H1 (cell line): ENCODE measurements around the gene GALNT13. TPM values are rescaled to one million over a fixed set of nuclear protein-coding genes. Genes with fewer than 3 reads are reported as not detected.

Source experiments
- CTCF ChIA-PET: fragments of 300-600 bp; sonication (Branson Sonifier 250); formaldehyde crosslinking; loops from one replicate; lab custom pipeline; 2021; ENCODE audit not compliant: partially characterized antibody; lab: Charles Lee
- POLR2A ChIA-PET: fragments of 300-600 bp; sonication (Branson Sonifier 250); formaldehyde crosslinking; loops from one replicate; lab custom pipeline; 2021; ENCODE audit warnings: inconsistent platforms; ENCODE audit not compliant: partially characterized antibody; lab: Charles Lee
- DNase-seq, 2 experiments: peaks; one replicate each; pipeline versions ENCODE4 v3.0.0 to v3.0.0-alpha.2; 2010 to 2022; ENCODE audit warnings: low spot score in 2 of 2, low read depth in 1 of 2, mixed read lengths in 1 of 2
- FAIRE-seq: peaks from 2 replicates; lab custom pipeline; 2011; peaks lifted over from hg19 to GRCh38; lab: Jason Lieb, UNC
- H2AFZ ChIP-seq: 2 replicates; pipeline ENCODE4 v1.8.1; 2012; ENCODE audit warnings: low read length, inconsistent platforms
- H2AK5ac ChIP-seq: 2 replicates; pipeline ENCODE4 v1.6.1; 2013; ENCODE audit warnings: low read depth, low read length
- H2BK120ac ChIP-seq: replicated peaks from 2 replicates; pipeline ENCODE3; 2013; ENCODE audit warnings: low read depth, low read length, inconsistent platforms
- H2BK12ac ChIP-seq: 2 replicates; pipeline ENCODE4 v1.6.1; 2013; ENCODE audit warnings: low read depth, low read length
- H2BK15ac ChIP-seq: 2 replicates; pipeline ENCODE4 v1.6.1; 2013; ENCODE audit warnings: low read length
- H2BK20ac ChIP-seq: 2 replicates; pipeline ENCODE4 v1.6.1; 2013; ENCODE audit warnings: low read length
- H2BK5ac ChIP-seq: 2 replicates; pipeline ENCODE4 v1.6.1; 2013; ENCODE audit warnings: low read depth, low read length
- H3K14ac ChIP-seq: 2 replicates; pipeline ENCODE4 v1.6.1; 2013; ENCODE audit warnings: inconsistent platforms; ENCODE audit not compliant: insufficient read length
- H3K18ac ChIP-seq: 2 replicates; pipeline ENCODE4 v1.6.1; 2013; ENCODE audit warnings: low read length; ENCODE audit errors: extremely low read depth
- H3K23ac ChIP-seq: 2 replicates; pipeline ENCODE4 v1.6.1; 2013; ENCODE audit warnings: inconsistent platforms; ENCODE audit not compliant: insufficient read length
- H3K23me2 ChIP-seq: 2 replicates; pipeline ENCODE4 v1.6.1; 2013; ENCODE audit warnings: low read depth, low read length
- H3K27ac ChIP-seq: 2 replicates; pipeline ENCODE4 v1.6.1; 2011; ENCODE audit warnings: low read depth, low read length, inconsistent platforms
- H3K27me3 ChIP-seq, 4 experiments: replicated peaks in 1 of 4; 1 replicate in 1 of 4; 2 replicates in 3 of 4; pipeline versions ENCODE4 v1.6.1 to v1.8.1; 2011 to 2013; ENCODE audit warnings: low read length in 3 of 4, mild to moderate bottlenecking in 3 of 4, inconsistent platforms in 2 of 4, mixed read lengths in 2 of 4, moderate library complexity in 1 of 4; ENCODE audit not compliant: control insufficient read depth in 3 of 4, insufficient read depth in 3 of 4; ENCODE audit errors: extremely low read depth in 1 of 4
- H3K36me3 ChIP-seq, 4 experiments: 2 replicates each; pipeline versions ENCODE4 v1.6.1 to v1.8.1; 2011 to 2013; ENCODE audit warnings: mild to moderate bottlenecking in 4 of 4, low read length in 3 of 4, moderate library complexity in 2 of 4, control low read depth in 1 of 4, inconsistent platforms in 1 of 4; ENCODE audit not compliant: insufficient read depth in 4 of 4, control insufficient read depth in 2 of 4
- H3K4ac ChIP-seq: replicated peaks from 2 replicates; pipeline ENCODE3; 2013; ENCODE audit warnings: low read length, low read depth, mixed read lengths, inconsistent platforms; ENCODE audit not compliant: insufficient read length
- H3K4me1 ChIP-seq, 4 experiments: replicated peaks in 1 of 4; 1 replicate in 1 of 4; 2 replicates in 3 of 4; pipeline versions ENCODE4 v1.6.1 to v1.8.1; 2011 to 2013; ENCODE audit warnings: low read length in 3 of 4, inconsistent platforms in 2 of 4, mixed read lengths in 1 of 4; ENCODE audit not compliant: insufficient read depth in 4 of 4, control insufficient read depth in 3 of 4
- H3K4me2 ChIP-seq, 2 experiments: 2 replicates each; pipeline versions ENCODE4 v1.6.1 to v1.8.1; 2011 to 2013; ENCODE audit warnings: low read depth in 2 of 2, low read length in 2 of 2, control low read depth in 1 of 2, inconsistent platforms in 1 of 2, mild to moderate bottlenecking in 1 of 2; ENCODE audit not compliant: insufficient read depth in 1 of 2
- H3K4me3 ChIP-seq, 4 experiments: fragments of 200-600, 300-600 bp in 1 of 4; sonication (generic), shearing (Covaris generic), sonication (Bioruptor Twin) in 1 of 4; 2 replicates each; pipeline versions ENCODE4 v1.5.1 to v1.8.1; 2011 to 2016; ENCODE audit warnings: low read length in 4 of 4, low read depth in 3 of 4, control low read depth in 2 of 4, inconsistent platforms in 2 of 4, mild to moderate bottlenecking in 2 of 4, mixed read lengths in 1 of 4, moderate library complexity in 1 of 4; ENCODE audit not compliant: insufficient read depth in 2 of 4; ENCODE audit errors: extremely low read depth in 1 of 4
- H3K56ac ChIP-seq: replicated peaks from 2 replicates; pipeline ENCODE3; 2013; ENCODE audit warnings: low read depth, mild to moderate bottlenecking, mixed read lengths, low read length, inconsistent platforms; ENCODE audit not compliant: insufficient read length
- H3K79me1 ChIP-seq: 2 replicates; pipeline ENCODE4 v1.6.1; 2013; ENCODE audit warnings: low read depth, low read length, control low read depth
- H3K79me2 ChIP-seq, 2 experiments: 2 replicates each; pipeline versions ENCODE4 v1.6.1 to v1.8.1; 2012 to 2013; ENCODE audit warnings: low read length in 2 of 2, mild to moderate bottlenecking in 2 of 2, inconsistent platforms in 1 of 2; ENCODE audit not compliant: insufficient read depth in 2 of 2, control insufficient read depth in 1 of 2
- H3K9ac ChIP-seq, 4 experiments: replicated peaks in 1 of 4; 1 replicate in 1 of 4; 2 replicates in 3 of 4; pipeline versions ENCODE4 v1.6.1 to v1.8.1; 2011 to 2013; ENCODE audit warnings: low read depth in 3 of 4, low read length in 3 of 4, control low read depth in 2 of 4, mild to moderate bottlenecking in 2 of 4, moderate library complexity in 2 of 4, inconsistent platforms in 1 of 4; ENCODE audit errors: extremely low read depth in 1 of 4
- H3K9me3 ChIP-seq, 2 experiments: 2 replicates each; pipeline versions ENCODE4 v1.6.1 to v1.8.1; 2012 to 2013; ENCODE audit warnings: mild to moderate bottlenecking in 2 of 2, moderate library complexity in 2 of 2, control low read depth in 1 of 2, inconsistent platforms in 1 of 2, low read depth in 1 of 2, low read length in 1 of 2, mixed read lengths in 1 of 2; ENCODE audit not compliant: insufficient read depth in 2 of 2
- H4K20me1 ChIP-seq, 2 experiments: replicated peaks in 1 of 2; 2 replicates each; pipeline versions ENCODE3 to v1.8.1; 2011 to 2013; ENCODE audit warnings: inconsistent platforms in 2 of 2, low read length in 2 of 2, mild to moderate bottlenecking in 1 of 2; ENCODE audit not compliant: insufficient read depth in 2 of 2, control insufficient read depth in 1 of 2
- H4K5ac ChIP-seq: 2 replicates; pipeline ENCODE4 v1.6.1; 2013; ENCODE audit warnings: low read length, low read depth, mixed read lengths, inconsistent platforms; ENCODE audit not compliant: insufficient read length
- H4K8ac ChIP-seq: 2 replicates; pipeline ENCODE4 v1.8.0; 2013; ENCODE audit warnings: mild to moderate bottlenecking, moderate library complexity, low read length, inconsistent platforms; ENCODE audit not compliant: insufficient read depth; ENCODE audit errors: extremely low read depth
- H4K91ac ChIP-seq: replicated peaks from 2 replicates; pipeline ENCODE3; 2013; ENCODE audit warnings: low read length, mixed read lengths, inconsistent platforms; ENCODE audit not compliant: insufficient read length
- MAFK ChIP-seq: IDR thresholded peaks from 2 replicates; pipeline ENCODE4 v1.6.1; 2012; ENCODE audit warnings: low read depth, mild to moderate bottlenecking, improper control_type of control experiment, low read length
- WGBS, 2 experiments: shearing (Covaris generic) in 1 of 2; methylation state at CpG; one replicate each; pipeline versions ENCODE4 v1.1.6 to v1.1.7; 2013 to 2015; ENCODE audit warnings: low lambda C conversion rate in 2 of 2, mixed read lengths in 2 of 2, inconsistent platforms in 1 of 2, low coverage in 1 of 2, missing lambda C conversion rate in 1 of 2; ENCODE audit not compliant: insufficient replicate concordance in 2 of 2, insufficient coverage in 1 of 2, insufficient read length in 1 of 2; ENCODE audit errors: extremely low coverage in 1 of 2, missing lambda C conversion rate in 1 of 2; 5-methylcytosine and 5-hydroxymethylcytosine counted together
- polyA plus RNA-seq, 7 experiments: library from polyadenylated mRNA; depleted of rRNA in 3 of 7; stranded (reverse) in 5 of 7; unstranded in 2 of 7; fragments of >200 nt in 5 of 7; fragments of 200-250 nt in 2 of 7; gene quantifications; 1 replicate in 5 of 7; 2 replicates in 1 of 7; 4 replicates in 1 of 7; pipeline versions ENCODE4 v1.2.1 to v1.2.3, GENCODE V29; 2011 to 2013; ENCODE audit warnings: missing spikeins in 2 of 7, mixed read lengths in 2 of 7
- total RNA-seq: library from RNA; stranded (reverse); fragmentation: NEBNext Ultra II Directional; extraction: Animal tissue kit (Norgen Biotek cat#: 25700); gene quantifications from 2 replicates; pipeline ENCODE4 v1.2.1, GENCODE V29; 2021

Gene GALNT13
- total and polyA plus RNA-seq, 2 of the 8 experiments (the other 6 are each of a cell fraction or from before 2014, with no cell fraction given), result 3.2 to 9.6 TPM

GRCh38 chr2:154427453-154427852 is 555.7 kb downstream of the GALNT13 start:
- H3K9me3 ChIP-seq, result no peaks in the 10 kb centered on the region
- no peaks in the 10 kb centered on the region for H3K79me2 ChIP-seq
- ChIA-PET CTCF (interaction anchor here (0.8 kb wide), 1 partner anchor 197 kb away, joined by 3 read pairs; no protein-coding TSS in a partner anchor), POLR2A (no interaction called here)
- no peak overlapping the region for H2BK120ac ChIP-seq
- TF ChIP-seq MAFK, result no peak
- no peak overlapping the region for H4K8ac ChIP-seq
- H3K27ac ChIP-seq, result no peak overlapping the region
- no peak overlapping the region for H4K91ac ChIP-seq
- no peaks in the 10 kb centered on the region for H3K23me2 ChIP-seq
- H2AK5ac ChIP-seq, result no peak overlapping the region
- no peak overlapping the region for H2BK5ac ChIP-seq
- FAIRE-seq (no peak), DNase-seq (no peak)
- no peak overlapping the region for H2AFZ ChIP-seq
- no peaks in the 10 kb centered on the region for H4K20me1 ChIP-seq
- WGBS, 2 experiments, result 88% methylated on average over 2 of the region's 2 CpGs; no CpG with 5 or more reads in 1 of the 2 experiments
- no peak overlapping the region for H3K9ac ChIP-seq
- no peak overlapping the region for H3K4ac ChIP-seq
- no peak overlapping the region for H3K4me2 ChIP-seq
- H3K18ac ChIP-seq, result no peak overlapping the region
- no peak overlapping the region for H3K14ac ChIP-seq
- H3K4me3 ChIP-seq, result no peak overlapping the region
- H3K79me1 ChIP-seq, result no peaks in the 10 kb centered on the region
- no peak overlapping the region for H2BK20ac ChIP-seq
- H2BK12ac ChIP-seq, result no peak overlapping the region
- no peaks in the 10 kb centered on the region for H3K36me3 ChIP-seq
- no peak overlapping the region for H4K5ac ChIP-seq
- no peaks in the 10 kb centered on the region for H3K4me1 ChIP-seq
- no peak overlapping the region for H3K56ac ChIP-seq
- H3K27me3 ChIP-seq, result no peaks in the 10 kb centered on the region
- no peak overlapping the region for H2BK15ac ChIP-seq
- no peak overlapping the region for H3K23ac ChIP-seq
